ENCODE measurements around the gene GIMAP7. TPM values are rescaled to one million over a fixed set of nuclear protein-coding genes. Genes with fewer than 3 reads are reported as not detected.

The GIMAP7 gene
- total RNA-seq, 1 experiment from 2014 or later: 0.25 TPM

DNA sequence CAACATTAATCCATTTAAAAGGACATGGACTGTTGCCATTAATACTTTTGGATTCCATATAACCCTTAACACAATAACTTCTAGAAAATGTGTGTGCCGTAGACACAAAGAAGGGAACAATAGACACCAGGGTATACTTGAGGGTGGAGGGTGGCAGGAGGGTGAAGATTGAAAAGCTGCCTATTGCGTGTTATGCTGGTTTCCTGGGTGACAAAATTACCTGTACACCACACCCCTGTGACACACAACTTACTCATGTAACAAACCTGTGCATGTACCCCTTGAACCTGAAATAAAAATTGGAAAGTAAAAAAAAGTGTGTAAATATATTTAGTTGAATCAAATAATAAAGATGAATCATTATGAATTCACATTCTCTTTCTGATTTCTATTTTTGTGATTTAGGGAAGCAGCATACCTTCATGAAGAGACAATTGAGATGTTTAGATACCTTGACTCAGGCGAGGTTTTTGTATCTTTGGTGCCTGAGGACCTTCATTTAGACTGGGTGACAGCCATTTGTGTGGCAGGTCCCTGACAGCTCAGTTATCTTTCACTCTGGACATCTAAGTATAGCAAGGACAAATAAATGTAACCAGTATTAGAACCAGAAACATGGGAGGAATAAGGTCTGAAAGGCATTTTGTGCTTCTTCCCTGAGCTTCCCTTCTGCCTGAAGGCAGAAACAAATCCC, 35.5 kb upstream of the GIMAP7 start:
- DNase-seq (ENCODE audit: low read depth, low spot score): no peak
- ChIA-PET POLR2A (no interaction called here), RAD21 (ENCODE audit: low non-redundant PET in 1 of 2, low total read pairs in 2 of 2, uncharacterized antibody in 2 of 2, unreplicated experiment in 2 of 2) (no interaction called here), CTCF (no interaction called here)
- Histone ChIP-seq H4K20me1 (ENCODE audit: insufficient read depth) (no peaks in the 10 kb centered on the region), H3K79me2 (ENCODE audit: insufficient read depth, low read length) (no peaks in the 10 kb centered on the region), H3K27ac (ENCODE audit: low read depth, low read length) (no peak overlapping the region), H3K36me3 (ENCODE audit: control insufficient read depth in 1 of 2, insufficient read depth in 2 of 2, low read length in 2 of 2) (no peaks in the 10 kb centered on the region), H2AFZ (ENCODE audit: low read depth, low read length, poor library complexity, severe bottlenecking) (no peak overlapping the region), H3K9ac (ENCODE audit: low read length) (no peak overlapping the region), H3K4me1 (ENCODE audit: control insufficient read depth in 1 of 2, insufficient read depth in 2 of 2, low read length in 2 of 2) (peaks cover 0 to 3% of the 10 kb centered on the region in 2 experiments; a peak in 1 of 4 replicates), H3K4me2 (ENCODE audit: low read length) (no peak overlapping the region), H3K9me3 (ENCODE audit: control insufficient read depth in 1 of 2, insufficient read depth in 1 of 2, low read depth in 1 of 2, low read length in 2 of 2) (no peaks in the 10 kb centered on the region), H3K27me3 (ENCODE audit: insufficient read depth, low read length) (peaks cover 51% of the 10 kb centered on the region), H3K9me2 (ENCODE audit: insufficient read depth) (no peaks in the 10 kb centered on the region), H3K4me3 (replicated peaks in 1 of 2; ENCODE audit: low read depth in 1 of 2, low read length in 2 of 2) (no peak overlapping the region)
- ATAC-seq: no peak
- TF ChIP-seq ZFX (IDR thresholded peaks at IDR 0.05) (no peak), CEBPB (IDR thresholded peaks at IDR 0.05; ENCODE audit: low read depth) (no peak), SP1 (IDR thresholded peaks at IDR 0.05; ENCODE audit: low read depth) (no peak), POLR2AphosphoS5 (IDR thresholded peaks at IDR 0.05; ENCODE audit: low read depth, low read length) (no peak), ELF1 (IDR thresholded peaks at IDR 0.05; ENCODE audit: borderline replicate concordance, low read depth) (no peak), FOSL1 (IDR thresholded peaks at IDR 0.05; ENCODE audit: low read depth) (no peak)
- TF ChIP-seq, protein P1, sequence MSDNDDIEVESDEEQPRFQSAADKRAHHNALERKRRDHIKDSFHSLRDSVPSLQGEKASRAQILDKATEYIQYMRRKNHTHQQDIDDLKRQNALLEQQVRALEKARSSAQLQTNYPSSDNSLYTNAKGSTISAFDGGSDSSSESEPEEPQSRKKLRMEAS (IDR thresholded peaks at IDR 0.05): no peak
- BruUV-seq (replicated peaks): no TSS peak
- intact Hi-C loops (cut with micrococcal nuclease): no loop called here

DNA sequence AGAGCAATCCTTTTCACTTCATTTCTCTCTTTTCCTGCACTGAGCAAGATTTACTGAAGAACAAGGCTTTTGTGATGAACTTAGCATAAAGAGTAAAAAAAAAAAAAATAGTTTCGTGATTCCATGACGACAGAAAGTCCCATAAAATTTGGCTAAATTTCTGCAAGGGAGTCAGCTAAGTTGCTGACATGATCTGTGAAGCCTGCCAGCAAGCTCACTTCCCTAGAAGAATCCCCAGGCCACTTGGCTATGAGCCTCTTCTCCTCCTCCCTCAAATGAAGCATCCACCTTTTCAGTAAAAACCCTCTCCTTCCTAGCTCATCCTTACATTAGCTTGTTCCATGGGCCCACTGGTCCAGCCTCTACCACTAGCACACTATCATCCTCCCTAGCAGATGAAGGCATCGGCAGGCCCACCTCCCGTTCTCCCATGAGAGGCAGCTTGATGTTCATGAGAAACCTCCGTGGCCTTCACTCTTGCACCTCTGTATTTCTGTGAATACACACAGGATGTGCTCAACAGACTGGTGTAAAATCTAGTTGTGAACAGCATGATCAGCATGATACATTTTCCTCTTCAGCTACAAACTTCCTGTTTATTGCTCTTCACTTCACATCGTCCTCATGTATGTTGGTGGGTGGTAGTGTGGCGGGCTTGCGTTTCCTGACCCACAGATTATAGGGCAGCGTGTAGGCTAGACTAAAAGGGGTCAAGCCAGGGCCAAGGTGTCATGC, 33.3 kb upstream of the GIMAP7 start:
- intact Hi-C loops (cut with micrococcal nuclease): no loop called here
- no peaks in the 10 kb centered on the region for H3K79me2 ChIP-seq (ENCODE audit: insufficient read depth, low read length)
- ChIA-PET RAD21 (ENCODE audit: low non-redundant PET in 1 of 2, low total read pairs in 2 of 2, uncharacterized antibody in 2 of 2, unreplicated experiment in 2 of 2) (no interaction called here), CTCF (no interaction called here), POLR2A (no interaction called here)
- no peaks in the 10 kb centered on the region for H3K9me3 ChIP-seq (ENCODE audit: control insufficient read depth in 1 of 2, insufficient read depth in 1 of 2, low read depth in 1 of 2, low read length in 2 of 2)
- no peak overlapping the region for H3K4me2 ChIP-seq (ENCODE audit: low read length)
- ATAC-seq: no peak
- H3K36me3 ChIP-seq (ENCODE audit: control insufficient read depth in 1 of 2, insufficient read depth in 2 of 2, low read length in 2 of 2): no peaks in the 10 kb centered on the region
- no peak for TF ChIP-seq EZH2phosphoT487 (IDR thresholded peaks at IDR 0.05; ENCODE audit: borderline replicate concordance)
- H3K27me3 ChIP-seq (ENCODE audit: insufficient read depth, low read length): peaks cover 39% of the 10 kb centered on the region
- peaks cover 0 to 3% of the 10 kb centered on the region in 2 experiments; a peak in 1 of 4 replicates for H3K4me1 ChIP-seq (ENCODE audit: control insufficient read depth in 1 of 2, insufficient read depth in 2 of 2, low read length in 2 of 2)
- H3K9me2 ChIP-seq (ENCODE audit: insufficient read depth): no peaks in the 10 kb centered on the region
- BruUV-seq (replicated peaks): no TSS peak
- H3K27ac ChIP-seq (ENCODE audit: low read depth, low read length): no peak overlapping the region
- no peak overlapping the region for H3K9ac ChIP-seq (ENCODE audit: low read length)
- DNase-seq (ENCODE audit: low read depth, low spot score): no peak
- H3K4me3 ChIP-seq (replicated peaks in 1 of 2; ENCODE audit: low read depth in 1 of 2, low read length in 2 of 2): no peak overlapping the region
- no peaks in the 10 kb centered on the region for H4K20me1 ChIP-seq (ENCODE audit: insufficient read depth)
- no peak overlapping the region for H2AFZ ChIP-seq (ENCODE audit: low read depth, low read length, poor library complexity, severe bottlenecking)
